ENCODE data around the gene POGLUT3.
A peak's percentile ranks its signal among the peaks of the same experiment; 100 is the strongest.

Gene POGLUT3, protein sequence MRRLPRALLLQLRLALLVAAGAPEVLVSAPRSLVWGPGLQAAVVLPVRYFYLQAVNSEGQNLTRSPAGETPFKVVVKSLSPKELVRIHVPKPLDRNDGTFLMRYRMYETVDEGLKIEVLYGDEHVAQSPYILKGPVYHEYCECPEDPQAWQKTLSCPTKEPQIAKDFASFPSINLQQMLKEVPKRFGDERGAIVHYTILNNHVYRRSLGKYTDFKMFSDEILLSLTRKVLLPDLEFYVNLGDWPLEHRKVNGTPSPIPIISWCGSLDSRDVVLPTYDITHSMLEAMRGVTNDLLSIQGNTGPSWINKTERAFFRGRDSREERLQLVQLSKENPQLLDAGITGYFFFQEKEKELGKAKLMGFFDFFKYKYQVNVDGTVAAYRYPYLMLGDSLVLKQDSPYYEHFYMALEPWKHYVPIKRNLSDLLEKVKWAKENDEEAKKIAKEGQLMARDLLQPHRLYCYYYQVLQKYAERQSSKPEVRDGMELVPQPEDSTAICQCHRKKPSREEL

DNA sequence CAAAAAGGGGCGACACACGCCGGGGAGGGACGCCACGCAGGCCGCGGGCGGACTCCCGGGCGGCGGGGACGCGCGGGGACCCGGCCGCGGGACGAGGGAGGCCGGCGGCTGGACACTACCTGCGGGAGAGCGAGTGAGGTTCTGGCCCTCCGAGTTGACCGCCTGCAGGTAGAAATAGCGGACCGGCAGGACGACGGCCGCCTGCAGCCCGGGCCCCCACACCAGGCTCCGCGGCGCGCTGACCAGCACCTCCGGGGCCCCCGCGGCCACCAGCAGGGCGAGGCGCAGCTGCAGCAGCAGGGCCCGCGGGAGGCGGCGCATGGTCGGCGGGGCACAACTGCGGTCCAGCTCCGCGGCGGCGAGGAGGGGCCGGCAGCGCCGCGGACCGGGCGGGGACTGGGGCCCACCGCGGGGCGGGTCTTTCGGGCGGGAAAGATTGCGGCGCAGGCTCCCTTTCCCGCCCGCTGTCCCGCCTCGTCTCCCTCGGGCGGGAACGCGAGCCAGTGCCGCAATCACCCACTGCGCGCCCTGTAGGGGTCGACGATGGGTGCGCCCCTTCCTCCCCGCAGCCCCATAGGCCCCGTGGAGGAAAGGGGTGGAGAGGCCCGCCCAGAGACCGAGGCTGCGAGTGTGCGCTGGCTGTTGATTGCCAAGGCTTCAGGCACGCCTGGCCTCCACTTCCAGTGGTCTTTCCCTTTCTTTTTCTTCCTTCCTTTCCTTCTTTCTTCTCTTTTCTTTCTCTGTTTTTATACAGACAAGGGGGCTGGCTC lies at the start of gene POGLUT3:
Gene POGLUT3 (minus strand): TSS at position 339 of the 770 bp plus-strand sequence. CDS start 18 bp downstream, at position 321.
- peak; percentile 81 for DNase-seq

DNA sequence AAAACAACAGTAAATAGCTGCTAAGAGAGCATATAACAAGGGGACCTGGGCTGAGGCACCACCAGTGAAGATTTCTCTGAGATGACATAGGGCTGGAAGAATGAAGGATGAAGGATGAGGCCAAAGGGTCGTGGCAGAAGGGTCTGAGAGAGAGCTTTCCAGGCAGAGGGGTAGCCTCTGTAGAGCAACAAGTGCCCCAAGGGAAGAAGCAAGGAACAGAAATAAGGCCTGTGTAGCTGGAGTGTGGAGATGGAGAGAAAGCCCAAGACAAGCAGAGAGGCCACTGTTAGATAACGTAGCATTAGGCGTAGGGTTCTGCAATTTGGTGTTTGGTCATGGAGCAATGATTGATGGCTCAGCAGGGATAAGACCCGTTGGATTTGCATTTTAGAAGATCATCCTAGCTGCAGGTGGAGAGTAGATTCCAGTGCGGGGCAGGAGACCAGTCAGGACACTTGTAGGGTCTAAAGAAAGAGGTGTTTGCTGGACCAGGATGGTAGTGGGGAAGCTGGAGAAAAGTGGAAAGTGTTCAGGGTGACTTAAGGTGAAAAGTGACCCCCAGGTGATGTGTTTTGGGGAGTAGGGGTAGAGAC lies 47.8 kb upstream of the POGLUT3 start:
- DNase-seq = no peak

DNA sequence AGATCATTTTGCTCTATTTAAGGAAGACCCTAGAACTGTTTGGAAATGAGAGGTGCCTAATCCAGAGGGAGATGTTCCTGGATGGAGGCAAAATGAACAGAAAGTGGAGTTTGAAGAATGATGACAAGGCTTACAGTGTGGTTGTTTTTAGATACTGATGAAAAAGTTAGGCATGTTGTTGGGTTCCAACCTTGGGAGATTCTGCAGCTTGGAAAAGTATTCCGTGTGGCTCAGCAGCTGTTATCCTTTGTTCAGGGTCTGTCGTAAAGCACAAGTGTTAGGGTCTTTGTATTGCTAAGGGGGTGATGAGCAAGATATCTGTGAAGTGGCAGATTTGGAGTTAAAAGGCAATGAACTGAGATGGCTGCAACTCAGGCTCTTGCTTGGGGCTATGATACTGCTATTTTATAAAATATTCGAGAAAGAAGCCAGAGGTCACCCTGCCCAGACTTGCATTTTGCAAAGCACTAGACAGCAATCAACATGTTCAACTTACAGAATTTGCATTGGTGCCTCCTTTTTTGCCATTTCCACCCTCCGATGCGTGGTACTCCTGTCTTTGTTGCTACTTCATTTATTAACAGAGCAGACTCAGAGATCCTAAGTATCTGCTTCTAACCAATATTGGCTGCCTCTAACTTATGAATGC lies 45.3 kb upstream of the POGLUT3 start:
- DNase-seq = no peak

DNA sequence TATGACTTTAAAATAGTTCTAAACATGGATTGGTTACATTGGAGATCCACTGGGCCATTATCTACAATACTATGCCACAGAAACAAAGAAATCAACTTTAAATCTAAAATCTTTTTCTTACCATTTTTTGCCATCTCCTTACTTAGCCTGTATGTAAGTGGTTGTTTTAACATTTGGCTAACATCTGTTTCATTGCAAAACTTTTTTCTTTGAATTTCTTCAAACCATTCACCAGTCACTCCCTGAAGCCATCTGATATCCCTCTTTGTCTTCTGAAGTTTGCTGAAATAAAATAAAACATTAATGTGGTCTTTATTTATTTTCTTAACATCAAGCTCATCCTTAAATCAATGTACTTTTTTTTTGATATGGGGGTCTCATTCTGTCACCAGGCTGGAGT lies 43.3 kb upstream of the POGLUT3 start:
- no peak for DNase-seq

DNA sequence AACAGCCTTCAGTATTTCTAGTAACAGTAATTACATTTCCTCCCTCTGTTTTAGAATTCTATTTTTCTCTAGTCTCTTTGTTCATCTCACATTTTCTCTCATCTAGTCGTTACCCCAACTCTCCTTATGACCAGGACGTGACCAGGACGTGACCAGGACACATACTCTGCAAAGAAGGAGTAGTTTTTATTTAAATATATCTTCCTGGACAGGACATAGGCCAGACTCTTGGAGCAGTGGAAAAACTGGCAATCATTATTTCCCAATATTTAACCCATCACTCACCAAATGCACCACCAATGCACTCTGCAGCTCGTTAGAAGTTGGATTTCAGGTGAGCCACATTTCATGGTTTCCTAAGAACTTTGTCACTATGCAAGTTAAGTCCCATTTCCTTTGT lies 40.3 kb upstream of the POGLUT3 start:
- DNase-seq = no peak

DNA sequence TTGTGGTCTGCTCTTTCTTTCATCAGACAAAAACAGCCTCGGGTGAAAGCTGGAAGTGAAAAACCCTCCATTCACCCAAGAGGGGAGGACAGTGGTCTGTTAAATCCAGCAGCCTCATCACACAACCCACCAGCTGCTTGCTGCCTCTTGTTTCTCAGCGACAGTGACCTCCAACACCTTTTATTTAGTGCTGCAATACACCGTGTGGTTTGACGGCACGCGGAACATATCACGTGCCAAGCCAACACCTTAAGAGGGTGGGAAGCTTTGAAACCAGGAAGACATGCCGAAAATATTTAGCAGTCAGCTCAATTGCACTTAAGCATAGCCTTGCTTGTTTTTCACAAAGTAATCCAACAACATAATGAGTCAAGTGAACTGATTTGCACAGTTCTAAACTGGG lies 39.8 kb upstream of the POGLUT3 start:
- no peak for DNase-seq

DNA sequence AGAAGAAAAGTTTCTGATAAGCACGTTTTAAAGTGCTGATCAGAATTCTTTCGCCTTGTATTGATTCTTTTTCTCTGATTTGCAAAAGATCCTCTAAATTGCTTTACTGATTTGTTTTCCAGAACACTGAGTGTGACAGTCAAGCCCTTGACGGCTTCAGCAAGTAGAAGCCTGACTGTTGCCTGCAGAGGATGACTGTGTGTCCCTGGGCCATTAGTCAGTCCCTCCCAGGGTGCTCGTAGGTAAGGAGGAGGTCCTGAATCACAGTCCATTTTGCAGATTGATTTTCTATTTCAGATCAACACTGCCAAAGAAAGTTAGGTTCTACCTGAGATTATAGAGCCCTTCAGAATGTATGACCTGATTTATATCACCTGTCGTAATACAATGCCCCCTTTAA lies 38.6 kb upstream of the POGLUT3 start:
- DNase-seq = no peak

DNA sequence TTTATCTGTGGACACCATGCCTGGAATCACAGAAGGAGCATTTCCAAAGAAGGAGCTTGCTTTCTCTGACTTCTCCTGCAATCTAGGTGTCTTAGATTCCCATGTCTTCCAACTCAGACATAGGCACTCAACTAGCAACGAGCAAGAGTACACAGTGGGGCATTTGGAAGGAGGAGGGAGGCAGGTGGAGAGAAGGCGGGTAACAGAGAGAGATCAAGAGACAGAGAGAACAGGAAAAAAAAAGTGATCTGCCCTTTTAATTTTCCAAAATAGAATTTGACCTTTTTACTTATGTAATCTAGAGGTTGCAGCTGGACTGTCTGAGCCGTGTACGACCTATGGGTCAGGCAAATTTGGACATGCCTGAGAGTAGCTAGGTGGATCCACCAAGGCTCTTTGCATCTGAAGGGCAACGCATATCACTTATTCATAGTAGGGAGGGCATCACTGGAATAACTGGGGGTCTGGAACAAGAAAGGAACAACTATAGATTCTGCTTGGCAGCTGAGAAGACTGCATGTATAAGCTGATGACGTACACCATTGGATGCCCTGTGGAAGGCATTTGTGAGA lies 37.3 kb upstream of the POGLUT3 start:
- no peak for DNase-seq

DNA sequence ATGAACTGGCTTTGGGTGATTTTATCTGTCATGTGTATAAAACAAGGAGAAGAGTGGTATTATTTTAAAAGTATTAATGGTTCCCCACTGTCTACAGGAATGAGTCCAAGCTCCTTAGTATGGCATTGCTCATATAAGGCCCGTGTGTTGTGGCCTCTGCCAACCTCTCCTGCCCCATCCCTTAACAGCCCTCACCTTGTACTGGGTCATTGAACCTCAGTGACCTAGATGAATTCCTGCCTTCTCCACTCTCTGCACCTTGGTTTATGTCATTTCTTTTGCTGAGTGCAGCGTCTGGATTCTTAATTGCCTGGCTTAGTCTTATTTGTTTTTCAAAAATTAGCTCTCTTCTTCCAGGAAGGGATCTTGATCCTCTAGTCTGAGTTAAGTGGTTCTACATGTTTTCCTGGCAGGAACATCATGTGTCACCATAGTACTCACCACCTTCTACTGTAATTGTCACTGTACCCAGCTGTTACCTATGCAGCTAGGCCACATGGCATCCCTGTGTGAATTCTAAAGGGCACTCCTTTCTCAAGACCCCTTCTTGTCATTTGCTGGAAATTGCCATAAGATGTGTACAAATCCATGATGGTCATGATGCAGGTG lies 36.2 kb upstream of the POGLUT3 start:
- DNase-seq = no peak

DNA sequence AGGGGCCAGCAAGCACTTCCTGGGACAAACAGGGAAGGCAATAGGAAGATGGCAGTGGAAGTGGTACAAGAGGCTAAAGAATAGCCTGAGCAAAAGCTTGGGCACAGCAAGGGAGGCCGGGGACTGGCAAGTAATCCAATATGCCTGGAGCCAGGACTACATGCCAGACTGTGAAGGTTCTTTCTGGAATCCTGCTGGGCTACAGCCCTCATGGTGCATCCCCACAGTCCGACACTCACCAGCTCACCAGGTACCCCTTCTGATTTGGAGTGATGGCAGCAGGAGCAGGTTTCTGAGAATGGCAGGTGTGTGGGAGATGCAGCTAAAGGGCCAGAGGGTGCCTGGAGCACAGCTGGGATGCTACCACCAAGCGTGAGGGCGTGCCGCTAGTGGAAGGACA lies 32.2 kb upstream of the POGLUT3 start:
- DNase-seq = no peak

DNA sequence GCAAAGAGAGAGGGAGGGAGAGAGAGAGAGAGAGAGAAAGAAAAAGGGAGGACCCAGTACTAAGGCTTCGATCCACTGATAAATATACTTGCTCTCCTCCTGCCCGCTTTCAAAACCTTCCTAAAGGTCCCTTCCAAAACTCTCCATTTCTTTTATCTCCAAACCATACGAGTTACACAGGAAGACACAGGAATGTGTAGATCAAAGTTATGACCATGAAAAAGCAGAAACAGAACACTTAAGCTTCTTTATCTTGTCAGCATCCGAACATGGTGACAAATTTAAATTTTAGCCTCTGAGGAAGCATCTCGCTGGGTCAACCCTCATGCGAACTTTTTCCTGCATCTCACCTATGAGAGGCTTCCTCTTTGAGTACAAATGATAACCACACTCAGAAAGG lies 29.2 kb upstream of the POGLUT3 start:
- DNase-seq = no peak

DNA sequence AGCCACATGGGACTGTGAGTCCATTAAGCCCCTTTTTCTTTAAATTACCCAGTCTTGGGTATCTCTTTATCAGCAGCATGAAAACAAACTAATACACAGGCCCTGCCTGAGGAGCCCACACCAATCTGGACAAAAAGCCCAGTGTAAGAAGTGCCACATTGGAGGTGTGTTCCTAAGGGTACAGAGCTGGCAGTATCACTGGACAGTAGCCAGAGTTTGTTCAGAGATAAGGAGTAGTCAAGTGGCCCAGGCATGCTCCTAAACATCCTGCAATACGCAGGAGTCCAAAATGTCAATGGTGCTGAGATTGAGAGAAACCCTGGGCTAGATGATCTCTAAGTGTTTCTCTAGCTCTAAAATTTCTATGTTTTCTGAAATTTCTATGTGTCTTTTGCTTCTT lies 27.0 kb upstream of the POGLUT3 start:
- no peak for DNase-seq

DNA sequence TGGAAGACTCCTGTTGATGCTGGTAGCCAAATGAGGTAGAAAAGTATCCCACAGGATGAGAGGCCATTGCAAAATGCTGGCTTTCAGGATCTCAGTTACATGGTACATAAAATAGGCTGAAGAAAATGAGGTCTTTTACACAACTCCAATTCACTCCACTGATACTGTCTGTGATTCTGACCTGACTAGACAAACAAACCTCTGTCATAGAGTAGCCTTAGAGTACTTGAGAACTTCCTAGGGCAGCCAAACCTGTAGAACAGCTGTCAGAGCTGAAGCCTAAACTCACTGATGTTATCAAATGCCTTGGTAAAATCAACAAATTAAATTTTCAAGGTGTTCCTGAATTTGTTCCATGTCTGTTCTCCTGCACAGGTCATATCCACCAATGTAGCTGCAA lies 26.2 kb upstream of the POGLUT3 start:
- DNase-seq = no peak

DNA sequence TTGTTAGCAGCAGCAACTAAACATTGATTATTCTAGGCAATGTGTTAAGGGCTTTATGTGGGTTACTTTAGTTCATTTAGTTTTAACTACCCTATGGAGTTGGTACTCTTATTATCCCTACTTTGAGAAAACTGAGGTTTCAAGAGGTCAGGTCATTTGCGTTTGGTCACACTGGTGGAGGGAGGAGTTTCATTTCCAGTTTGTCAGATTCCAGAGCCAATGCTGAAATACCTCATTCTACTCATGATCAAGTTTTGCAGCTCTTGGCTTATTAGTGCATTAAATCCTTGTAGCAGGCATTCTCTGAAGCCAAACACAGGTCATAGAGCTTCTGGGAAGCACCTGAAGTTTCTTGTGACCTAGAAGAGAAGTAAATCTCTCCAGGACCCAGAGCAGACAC lies 24.1 kb upstream of the POGLUT3 start:
- DNase-seq = no peak

DNA sequence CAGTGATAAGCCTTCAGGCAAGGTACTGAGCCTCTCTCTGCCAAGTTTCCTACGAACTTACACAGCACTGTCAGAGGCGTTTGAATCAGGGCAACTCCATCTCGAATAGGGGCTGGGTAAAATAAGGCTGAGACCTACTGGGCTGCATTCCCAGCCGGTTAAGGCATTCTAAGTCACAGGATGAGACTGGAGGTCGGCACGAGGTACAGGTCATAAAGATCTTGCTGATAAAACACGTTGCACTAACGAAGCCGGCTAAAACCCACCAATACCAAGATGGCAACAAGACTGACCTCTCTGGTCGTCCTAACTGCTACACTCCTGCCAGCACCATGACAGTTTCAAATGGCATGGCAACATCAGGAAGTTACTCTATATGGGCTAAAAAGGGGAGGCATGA lies 20.4 kb upstream of the POGLUT3 start:
- no peak for DNase-seq

DNA sequence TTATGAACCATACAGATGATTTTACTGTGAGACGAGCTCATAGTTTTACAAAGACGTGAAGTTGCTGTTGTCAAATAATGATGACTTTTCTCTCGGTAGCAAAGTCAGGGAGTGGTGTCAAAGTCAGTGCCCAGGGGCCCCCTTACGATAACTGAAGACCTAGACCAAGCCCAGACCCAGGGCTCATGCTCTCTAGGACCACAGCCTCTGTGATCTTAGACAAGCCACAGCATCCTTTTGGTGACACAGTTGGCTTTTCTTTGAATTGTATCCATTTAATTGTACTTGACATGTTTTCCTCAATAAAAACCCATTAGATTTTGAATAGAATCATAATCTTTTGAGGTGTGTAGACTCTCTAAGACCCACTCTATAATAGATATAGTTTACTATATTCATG lies 17.9 kb upstream of the POGLUT3 start:
- DNase-seq = no peak

DNA sequence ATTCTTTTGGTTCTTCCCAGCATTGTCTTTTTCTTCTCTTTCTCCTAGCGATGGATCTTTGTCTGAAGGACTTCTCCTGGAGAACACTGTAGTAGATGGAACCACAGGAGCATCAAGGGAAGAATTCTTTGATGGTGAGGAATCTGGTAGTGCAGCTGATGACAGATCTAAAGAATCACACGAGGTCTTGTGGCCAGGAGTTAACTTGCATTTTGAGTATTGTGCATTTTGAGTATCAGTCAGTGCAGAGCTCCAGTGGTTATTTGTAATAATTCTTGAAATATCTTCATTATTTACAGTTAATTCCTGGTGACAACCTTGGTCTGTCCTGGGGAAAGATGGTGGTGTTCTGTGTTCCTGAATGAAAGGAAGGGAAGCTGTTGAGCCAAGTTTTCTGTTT lies 14.5 kb upstream of the POGLUT3 start:
- DNase-seq = no peak

DNA sequence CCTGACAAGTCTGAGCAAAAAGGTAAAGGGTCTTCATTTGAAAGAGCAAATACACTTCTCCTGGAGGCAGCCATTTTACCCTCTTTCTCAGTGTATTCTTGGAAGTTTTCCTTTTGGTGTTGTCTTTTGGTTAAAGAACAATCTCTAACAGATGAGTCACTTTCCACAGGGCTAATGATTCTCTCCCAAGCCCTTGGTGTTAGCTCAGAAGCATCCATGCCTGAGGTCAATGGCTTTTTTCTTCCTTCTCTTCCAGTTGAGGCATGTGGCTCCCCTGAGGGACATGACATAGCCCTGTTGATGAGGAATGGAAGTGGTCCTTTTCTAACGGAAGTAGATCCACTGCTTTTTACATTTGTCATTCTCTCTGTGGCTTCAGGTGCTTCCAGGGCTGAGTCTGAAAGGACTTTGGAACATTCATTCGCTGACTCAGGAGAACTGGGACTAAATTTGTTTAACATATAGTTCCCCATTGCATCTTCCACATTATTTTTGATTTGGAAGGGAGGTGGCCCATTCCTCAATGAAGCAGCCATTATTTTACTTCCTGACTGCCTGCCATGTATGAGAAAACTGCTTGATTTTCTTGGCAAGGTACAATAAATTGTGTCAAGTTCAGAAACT lies 13.8 kb upstream of the POGLUT3 start:
- DNase-seq = no peak

DNA sequence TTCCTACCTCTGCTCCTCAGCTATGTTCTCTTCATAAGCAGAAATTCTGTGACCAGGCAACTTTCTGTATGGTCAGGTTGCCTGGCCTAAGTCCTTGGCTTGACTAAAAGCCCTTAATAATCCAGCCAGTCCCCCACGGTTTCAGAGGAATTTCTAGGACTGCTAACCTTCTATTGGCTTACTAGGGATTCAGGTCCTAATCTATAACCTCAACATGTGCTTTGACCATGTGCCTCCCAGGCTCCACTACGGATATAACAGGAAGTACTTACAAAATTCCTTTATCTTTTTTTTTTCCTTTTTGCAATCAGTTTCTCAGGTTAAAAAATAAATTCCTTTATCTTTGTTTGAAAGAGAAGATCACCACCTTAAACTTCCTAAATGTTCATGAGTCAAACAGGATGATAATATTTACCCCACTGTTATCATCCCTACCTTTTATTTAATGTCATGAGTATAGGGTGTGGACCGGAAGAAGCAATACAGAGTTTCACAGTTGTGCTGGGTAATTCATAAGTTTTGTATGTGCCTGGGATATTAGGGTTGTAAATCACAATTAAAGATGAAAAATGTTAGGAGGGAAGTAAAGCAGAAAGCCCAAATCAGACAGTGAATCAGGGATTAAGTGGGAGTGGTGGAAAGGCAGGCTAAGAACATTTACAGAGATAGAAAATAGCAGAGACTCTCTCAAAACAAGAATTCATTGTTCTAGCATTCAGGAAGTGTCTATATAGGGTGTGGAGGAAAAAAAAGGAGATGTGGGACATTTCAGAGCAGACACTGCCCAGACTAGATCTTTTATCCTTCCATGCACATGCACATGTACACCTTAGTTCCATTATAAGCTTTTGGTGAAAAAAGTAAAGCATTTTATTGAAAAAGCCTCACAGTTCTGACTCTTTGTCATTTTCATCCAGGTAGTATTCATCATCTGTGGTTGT lies 10.7 kb upstream of the POGLUT3 start:
- no peak for DNase-seq

DNA sequence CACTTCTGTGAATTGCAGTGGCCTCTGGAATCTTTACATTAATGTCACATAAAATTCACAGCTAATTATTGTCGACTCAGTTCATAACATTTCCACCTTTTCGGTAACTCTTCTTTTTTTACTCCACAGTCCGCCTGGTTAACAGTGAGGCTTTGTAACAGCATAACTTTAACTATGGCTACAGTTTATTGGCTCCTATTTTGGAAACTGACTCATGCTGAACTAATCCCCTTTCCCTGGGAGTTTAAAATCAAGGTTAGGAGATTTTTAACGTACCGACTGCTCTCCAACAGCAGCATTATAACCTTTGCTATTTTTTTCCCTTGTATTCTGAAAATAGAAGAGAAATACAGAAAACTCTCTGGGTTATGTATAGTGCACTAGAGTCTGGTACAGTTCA lies 3.2 kb upstream of the POGLUT3 start:
- DNase-seq = no peak

DNA sequence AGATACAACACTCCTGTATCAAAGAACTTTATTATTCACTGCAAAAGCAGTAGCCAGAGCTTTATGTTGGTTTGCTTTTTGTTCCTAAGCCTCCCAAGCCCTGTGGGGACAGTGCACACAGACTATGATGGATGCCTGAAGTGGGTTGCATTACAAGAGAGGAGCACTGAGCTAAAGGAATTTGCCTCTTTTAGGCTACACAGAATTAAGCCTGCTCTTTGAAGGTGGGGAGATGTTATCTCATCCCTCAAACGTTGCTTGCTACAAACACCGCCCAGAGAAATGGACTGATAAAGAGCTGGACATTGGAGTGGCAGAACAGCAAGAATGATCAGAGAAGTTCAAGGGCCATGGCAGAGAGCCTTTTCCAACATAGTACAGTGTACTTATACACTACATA lies 2.5 kb upstream of the POGLUT3 start:
- no peak for DNase-seq

Data from NCI-H1436 (cell line).